SU-DHL-6 (cell line): ENCODE measurements around the gene NOTCH2NLA.
"Not testable (repeated sequence)": the region's sequence is repeated elsewhere in the genome, so short reads cannot be mapped to it uniquely, and the experiment has no call there.

Experiments used
- EZH2phosphoT487 ChIP-seq: fragments of 200-600 bp; sonication (generic), shearing (Covaris generic); conservative IDR thresholded peaks from 2 replicates; pipeline ENCODE4 v1.6.1; 2018; ENCODE audit warnings: mild to moderate bottlenecking, antibody characterized with exemption, low read length, moderate library complexity, mixed read lengths
- TF ChIP-seq, protein P1 (sequence below): fragments of 200-600 bp; sonication (generic); IDR thresholded peaks from one replicate; pipeline ENCODE4 v1.5.1; 2017; ENCODE audit warnings: antibody characterized with exemption, mild to moderate bottlenecking, low read length, moderate library complexity; ENCODE audit not compliant: insufficient read depth, poor library complexity, severe bottlenecking

DNA sequence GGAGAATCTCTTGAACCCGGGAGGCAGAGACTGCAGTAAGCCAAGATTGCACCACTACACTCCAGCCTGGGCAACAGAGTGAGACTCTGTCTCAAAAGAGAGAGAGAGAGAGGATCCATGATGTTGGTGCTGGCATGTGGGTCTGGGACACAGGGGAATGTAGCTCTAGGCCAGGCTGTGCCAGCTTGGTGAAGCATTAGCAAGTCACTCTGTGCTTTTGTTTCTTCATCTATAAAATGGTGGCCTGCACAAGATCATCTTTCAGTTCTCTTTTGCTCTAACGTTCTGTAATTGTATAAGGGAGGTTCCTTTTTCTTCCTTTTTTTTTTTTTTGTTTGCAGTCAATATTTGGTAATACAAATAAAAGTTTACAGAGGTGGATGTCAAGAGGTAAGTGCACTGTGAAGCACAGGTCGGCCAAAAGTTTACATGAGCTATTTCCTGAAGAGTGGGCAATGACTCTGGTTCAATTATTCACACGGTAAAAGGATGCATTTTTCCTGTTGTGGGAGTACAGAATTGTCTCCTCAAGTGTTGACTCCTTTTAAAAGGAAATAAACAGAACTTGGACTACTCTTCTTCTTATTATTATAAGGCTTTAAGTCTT lies 24.5 kb upstream of the NOTCH2NLA start:
- TF ChIP-seq, protein P1, sequence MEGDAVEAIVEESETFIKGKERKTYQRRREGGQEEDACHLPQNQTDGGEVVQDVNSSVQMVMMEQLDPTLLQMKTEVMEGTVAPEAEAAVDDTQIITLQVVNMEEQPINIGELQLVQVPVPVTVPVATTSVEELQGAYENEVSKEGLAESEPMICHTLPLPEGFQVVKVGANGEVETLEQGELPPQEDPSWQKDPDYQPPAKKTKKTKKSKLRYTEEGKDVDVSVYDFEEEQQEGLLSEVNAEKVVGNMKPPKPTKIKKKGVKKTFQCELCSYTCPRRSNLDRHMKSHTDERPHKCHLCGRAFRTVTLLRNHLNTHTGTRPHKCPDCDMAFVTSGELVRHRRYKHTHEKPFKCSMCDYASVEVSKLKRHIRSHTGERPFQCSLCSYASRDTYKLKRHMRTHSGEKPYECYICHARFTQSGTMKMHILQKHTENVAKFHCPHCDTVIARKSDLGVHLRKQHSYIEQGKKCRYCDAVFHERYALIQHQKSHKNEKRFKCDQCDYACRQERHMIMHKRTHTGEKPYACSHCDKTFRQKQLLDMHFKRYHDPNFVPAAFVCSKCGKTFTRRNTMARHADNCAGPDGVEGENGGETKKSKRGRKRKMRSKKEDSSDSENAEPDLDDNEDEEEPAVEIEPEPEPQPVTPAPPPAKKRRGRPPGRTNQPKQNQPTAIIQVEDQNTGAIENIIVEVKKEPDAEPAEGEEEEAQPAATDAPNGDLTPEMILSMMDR = not testable (repeated sequence)
- TF ChIP-seq EZH2phosphoT487 = not testable (repeated sequence)
